HG03575 (cell line): ENCODE data around the gene C11orf52.
"Not testable (repeated sequence)": the region's sequence is repeated elsewhere in the genome, so short reads cannot be mapped to it uniquely, and the experiment has no call there.

ENCODE experiments used
- ATAC-seq: cut with Tn5 transposase; IDR thresholded peaks from one replicate; pipeline ENCODE4 v1.9.1; 2021; ENCODE audit not compliant: unreplicated experiment, insufficient number of reproducible peaks, low FRiP score; ENCODE audit errors: extremely low read depth

C11orf52 gene

DNA sequence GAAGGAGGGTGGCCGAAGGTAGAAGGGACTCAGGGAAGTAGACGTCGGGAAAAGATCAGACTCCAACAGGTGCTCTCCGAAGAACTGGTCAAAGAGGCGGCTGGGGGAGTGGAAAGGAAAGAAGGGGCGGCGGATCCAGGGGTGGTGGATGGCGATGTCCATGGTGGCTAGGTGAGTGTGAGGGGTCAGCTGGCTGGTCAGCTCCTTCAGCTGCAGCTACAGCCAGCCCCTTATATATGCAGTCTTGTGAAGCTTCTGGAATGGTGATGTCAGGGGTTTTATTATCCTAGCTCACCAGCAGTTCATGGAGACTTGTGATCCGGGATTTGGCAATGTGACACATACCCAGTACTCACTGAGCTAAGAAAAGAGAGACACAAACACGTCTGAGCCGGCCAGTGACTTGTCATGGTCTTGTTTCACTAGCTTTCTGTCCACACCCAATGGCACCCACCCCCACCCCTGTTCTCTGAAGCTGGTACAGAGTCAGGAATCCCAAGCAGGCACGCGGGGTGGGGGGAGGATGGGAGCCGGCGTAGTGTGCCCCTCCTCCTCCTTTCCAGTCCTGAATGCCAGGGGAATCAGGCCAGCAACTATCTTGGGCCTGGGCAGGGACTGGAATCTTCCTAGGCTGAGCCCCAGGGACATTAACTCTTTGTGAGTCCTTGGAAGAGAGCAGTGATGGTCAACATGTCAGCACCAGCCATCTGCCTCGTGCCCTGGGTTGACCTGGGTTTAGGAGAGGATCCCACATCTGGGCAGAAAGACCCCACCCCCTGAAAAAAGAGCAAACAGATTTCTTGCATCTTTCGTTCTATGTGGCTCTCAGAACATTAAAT, 6.9 kb upstream of the C11orf52 start, which contains the start of gene CRYAB:
Gene CRYAB (minus strand): TSS at position 208 of the 839 bp plus-strand sequence. CDS start 46 bp downstream, at position 162.
- ATAC-seq = no peak

DNA sequence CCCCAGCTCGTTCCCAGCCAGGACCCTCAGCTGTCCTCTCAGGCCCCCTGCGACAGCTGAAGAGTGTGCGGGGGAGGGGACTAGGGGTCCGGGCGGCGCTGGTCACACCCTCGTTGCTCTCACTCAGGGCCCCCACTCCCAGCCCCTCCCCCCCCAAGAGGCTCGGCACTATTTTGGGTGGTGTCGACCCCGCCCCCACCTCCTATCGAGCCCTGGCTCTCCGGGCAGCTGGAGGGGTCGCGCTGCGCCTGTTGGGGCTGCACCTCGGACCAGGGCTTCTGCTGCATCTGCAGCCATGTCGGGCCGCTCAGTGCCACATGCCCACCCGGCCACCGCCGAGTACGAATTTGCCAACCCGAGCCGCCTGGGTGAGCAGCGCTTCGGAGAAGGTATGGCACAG, 6.2 kb upstream of the C11orf52 start, which contains the start of gene HSPB2:
Gene HSPB2 (plus strand): TSS at position 200 of the 400 bp plus-strand sequence. CDS start 96 bp downstream, at position 296.
- no peak for ATAC-seq

- no peak for ATAC-seq
Measured at GRCh38 chr11:111913031-111913861, 5.5 kb upstream of the C11orf52 start.

DNA sequence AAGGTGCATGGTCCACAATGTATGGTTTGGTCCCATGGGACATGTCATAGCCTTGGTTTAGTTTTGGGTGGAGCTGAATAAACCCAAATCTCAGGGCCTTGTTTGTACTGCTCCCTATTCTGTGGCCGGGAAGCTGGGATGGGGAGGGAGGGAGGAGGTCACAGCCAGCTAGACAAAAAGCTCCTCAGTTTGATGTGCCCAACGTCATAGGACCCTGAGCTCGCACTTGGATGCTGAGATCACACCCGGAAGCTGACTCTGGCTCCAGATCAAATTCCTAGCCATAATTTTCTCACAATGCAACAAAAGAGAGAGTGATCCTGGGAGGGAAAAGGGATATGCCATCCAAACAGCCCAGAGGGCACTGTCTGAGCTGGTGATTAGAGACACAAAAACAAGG, 4.7 kb upstream of the C11orf52 start:
- no peak for ATAC-seq

DNA sequence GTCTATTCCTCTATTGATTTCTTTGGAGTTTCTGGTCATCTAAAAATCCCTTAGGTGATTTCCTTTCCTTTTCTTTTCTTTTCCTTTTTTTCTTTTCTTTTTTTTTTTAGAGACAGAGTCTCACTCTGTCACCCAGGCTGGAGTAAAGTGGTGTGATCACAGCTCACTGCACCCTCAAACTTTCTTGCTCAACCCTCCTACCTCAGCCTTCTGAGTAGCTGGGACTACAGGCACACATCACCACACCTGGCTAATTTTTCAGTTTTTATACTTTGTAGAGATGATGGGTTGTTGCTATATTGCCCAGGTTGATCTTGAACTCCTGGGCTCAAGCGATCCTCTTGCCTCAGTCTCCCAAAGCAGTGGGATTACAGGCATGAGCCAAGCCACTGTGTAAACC, 1.9 kb upstream of the C11orf52 start:
- no peak for ATAC-seq

- ATAC-seq = no peak
Measured at GRCh38 chr11:111917312-111917711, 1.4 kb upstream of the C11orf52 start.

DNA sequence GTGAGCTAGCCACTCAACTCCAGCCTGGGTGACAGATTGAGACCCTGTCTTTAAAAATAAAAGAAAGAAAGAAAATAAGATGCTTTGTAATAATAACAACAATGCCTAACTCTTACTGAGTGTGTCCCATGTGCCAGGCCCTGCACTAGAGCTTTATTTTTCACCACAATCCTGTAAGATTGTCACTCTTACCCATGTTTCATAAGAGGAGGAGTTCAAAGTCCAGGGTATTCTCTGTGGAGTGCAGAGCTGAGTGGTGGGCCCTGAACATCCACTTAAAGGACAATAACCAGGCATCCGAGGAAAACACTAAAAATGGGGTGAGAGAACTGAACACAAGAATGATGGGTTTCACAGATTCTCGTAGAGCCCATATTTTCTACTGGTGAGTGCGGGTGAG, 925 bp upstream of the C11orf52 start:
- ATAC-seq = no peak

DNA sequence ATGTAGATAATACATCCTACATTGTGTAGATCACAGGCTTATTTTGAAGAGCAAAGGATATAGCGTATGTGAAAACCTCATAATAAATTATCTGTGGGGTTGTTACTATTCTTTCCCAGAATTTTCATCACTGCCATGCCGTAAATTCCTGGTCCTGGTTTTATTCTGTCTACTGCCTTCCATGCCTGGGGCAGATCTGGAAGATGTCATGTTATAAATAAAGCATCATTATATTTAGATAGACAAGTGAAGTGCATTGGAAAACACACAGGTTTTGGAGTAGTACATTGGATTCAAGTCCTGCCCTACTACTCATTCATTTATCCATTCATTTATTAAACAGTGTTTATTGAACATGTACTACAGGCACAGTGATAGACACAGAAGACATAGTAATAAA, 2.2 kb downstream of the C11orf52 start:
- no peak for ATAC-seq

- ATAC-seq = no peak
Measured at GRCh38 chr11:111921541-111922230, 3.0 kb downstream of the C11orf52 start.

DNA sequence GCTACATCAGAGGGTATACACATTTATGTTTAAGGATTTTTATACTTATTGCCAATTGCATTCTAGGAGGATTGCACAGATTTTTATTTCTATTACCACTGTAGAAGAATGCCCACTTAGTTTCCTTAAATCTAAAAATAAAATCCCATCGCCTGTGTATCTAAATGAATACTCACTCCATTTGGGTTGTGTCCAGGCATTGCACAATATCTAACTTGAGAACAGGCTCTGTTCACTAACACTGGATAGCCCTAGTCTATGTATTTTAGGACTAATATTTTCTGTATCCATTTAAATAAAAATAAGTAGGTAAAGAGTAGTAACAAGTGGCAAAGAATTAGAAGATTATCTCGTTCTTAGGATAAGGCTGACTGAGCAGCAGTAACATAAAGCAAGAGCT, 4.1 kb downstream of the C11orf52 start:
- no peak for ATAC-seq

- ATAC-seq = no peak
Measured at GRCh38 chr11:111923351-111923788, 4.7 kb downstream of the C11orf52 start.

DNA sequence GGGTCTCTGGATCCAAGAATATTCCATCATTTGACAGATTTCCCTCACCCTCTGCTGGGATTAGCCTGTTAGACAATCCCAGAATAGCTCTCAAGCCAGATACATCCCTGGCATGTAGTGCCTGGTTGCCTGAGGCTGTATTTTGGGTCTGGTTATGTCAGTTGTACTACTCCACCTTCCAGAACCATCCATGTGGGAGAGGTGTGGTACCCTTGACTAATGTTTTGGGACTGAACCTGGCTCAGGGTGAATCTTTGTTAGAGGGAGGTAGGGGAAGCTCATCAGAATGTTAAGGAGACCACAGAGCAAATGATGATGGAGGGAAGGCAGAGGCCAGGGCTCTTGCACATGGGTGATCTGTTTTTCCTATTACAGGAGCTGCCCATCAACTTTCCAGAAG, 5.2 kb downstream of the C11orf52 start:
- no peak for ATAC-seq

DNA sequence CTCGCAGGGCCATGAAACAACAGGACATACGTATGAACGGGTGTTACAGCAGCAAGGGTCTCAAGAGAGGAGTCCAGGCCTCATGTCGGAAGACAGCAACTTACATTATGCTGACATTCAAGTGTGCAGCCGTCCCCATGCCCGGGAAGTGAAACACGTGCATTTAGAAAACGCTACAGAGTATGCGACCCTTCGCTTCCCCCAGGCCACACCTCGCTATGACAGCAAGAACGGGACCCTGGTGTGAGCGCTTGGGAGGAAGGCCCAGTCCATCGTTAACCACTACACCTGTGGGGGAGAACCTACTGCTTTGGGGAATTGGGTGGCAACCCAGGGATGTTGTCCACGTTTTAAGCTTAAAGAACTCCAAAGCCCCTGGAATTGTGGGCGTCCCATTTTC, 7.2 kb downstream of the C11orf52 start:
- ATAC-seq = no peak

- peak; percentile 50 for ATAC-seq
Measured at GRCh38 chr11:111926505-111927391, 8.0 kb downstream of the C11orf52 start.

GRCh38 chr11:111930472-111930871, 11.8 kb downstream of the C11orf52 start:
- ATAC-seq = no peak

DNA sequence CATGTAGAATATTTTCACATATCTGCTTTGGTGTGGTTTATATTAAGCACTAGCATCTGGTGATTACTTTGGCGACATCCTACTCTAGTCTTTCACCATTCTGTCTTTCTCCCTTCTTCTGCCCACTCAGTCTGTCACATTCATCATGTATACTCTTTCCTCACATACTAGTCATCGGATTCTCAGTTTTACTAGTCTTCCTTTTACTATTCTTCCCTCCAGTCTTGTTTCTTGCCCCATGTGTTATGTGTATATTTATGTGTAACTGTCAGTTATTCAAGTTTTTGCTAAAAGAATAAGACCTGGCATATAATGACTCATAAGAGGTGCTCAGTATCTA, 13.9 kb downstream of the C11orf52 start:
- ATAC-seq = no peak

DNA sequence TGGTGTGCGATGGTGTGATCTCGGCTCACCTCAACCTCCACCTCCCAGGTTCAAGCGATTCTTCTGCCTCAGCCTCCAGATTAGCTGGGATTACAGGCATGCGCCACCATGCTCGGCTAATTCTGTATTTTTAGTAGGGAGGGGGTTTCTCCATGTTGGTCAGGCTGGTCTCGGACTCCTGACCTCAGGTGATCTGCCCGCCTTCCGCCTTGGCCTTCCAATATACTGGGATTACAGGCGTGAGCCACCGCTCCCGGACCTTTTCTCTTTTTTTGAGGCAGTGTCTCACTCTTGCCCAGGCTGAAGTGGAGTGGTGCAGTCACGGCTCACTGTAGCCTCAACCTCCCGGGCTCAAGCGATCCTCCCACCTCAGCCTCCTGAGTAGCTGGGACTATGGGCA, 14.5 kb downstream of the C11orf52 start:
- ATAC-seq = not testable (repeated sequence)

DNA sequence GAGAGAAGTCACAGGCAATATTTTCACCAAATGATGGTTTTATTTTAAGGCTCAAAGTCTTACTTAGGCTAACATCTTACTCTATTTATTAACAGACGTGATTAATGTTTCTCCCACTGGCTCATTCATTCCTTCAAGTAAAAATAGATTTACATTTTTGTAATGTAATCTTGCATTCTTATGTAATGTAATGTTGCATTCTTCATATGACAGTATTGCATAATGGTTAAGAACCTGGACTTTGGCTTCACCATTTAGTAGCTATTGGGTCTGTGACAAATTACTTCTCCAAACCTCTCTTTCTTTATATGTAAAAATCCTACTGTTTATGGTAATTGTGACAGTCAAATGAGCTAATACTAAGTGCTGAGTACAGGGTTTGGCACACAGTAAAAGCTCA, 15.2 kb downstream of the C11orf52 start:
- no peak for ATAC-seq
